Trophoblast cell (in vitro differentiated cells and primary cell): ENCODE results near the gene UBAC2.

ENCODE experiments used
- DNase-seq, 2 donors: peaks; one replicate each; pipeline ENCODE4 v3.0.0-alpha.2; 2016
- H2AFZ ChIP-seq: 2 replicates; pipeline ENCODE4 v1.6.1; 2013; ENCODE audit warnings: low read length, moderate library complexity, mild to moderate bottlenecking; ENCODE audit not compliant: insufficient read depth, poor library complexity
- H2AK5ac ChIP-seq: 2 replicates; pipeline ENCODE4 v1.6.1; 2013; ENCODE audit warnings: mild to moderate bottlenecking, low read length
- H2BK120ac ChIP-seq: 2 replicates; pipeline ENCODE4 v1.6.1; 2013; ENCODE audit warnings: low read length, mild to moderate bottlenecking, moderate library complexity; ENCODE audit not compliant: insufficient read depth, poor library complexity
- H2BK12ac ChIP-seq: 2 replicates; pipeline ENCODE4 v1.6.1; 2013; ENCODE audit warnings: mild to moderate bottlenecking, low read length, moderate library complexity
- H2BK5ac ChIP-seq: 2 replicates; pipeline ENCODE4 v1.6.1; 2013; ENCODE audit warnings: low read length, low read depth, moderate library complexity, mild to moderate bottlenecking; ENCODE audit not compliant: poor library complexity
- H3K14ac ChIP-seq: 2 replicates; pipeline ENCODE4 v1.6.1; 2013; ENCODE audit warnings: mild to moderate bottlenecking, low read length
- H3K18ac ChIP-seq: 2 replicates; pipeline ENCODE4 v1.6.1; 2013; ENCODE audit warnings: mild to moderate bottlenecking, low read length
- H3K23ac ChIP-seq: 2 replicates; pipeline ENCODE4 v1.6.1; 2013; ENCODE audit warnings: low read length
- H3K27ac ChIP-seq: 2 replicates; pipeline ENCODE4 v1.5.1; 2013; ENCODE audit warnings: low read depth, mild to moderate bottlenecking, inconsistent platforms, low read length, moderate library complexity
- H3K27me3 ChIP-seq: 2 replicates; pipeline ENCODE4 v1.6.1; 2013; ENCODE audit warnings: inconsistent platforms, mild to moderate bottlenecking, low read length, moderate library complexity; ENCODE audit not compliant: insufficient read depth
- H3K36me3 ChIP-seq, 2 experiments: 1 replicate in 1 of 2; 2 replicates in 1 of 2; pipeline ENCODE4 v1.6.1; 2013; ENCODE audit warnings: low read length in 2 of 2, mild to moderate bottlenecking in 2 of 2, moderate library complexity in 1 of 2; ENCODE audit not compliant: insufficient read depth in 2 of 2, control insufficient read depth in 1 of 2
- H3K4ac ChIP-seq: 2 replicates; pipeline ENCODE4 v1.6.1; 2013; ENCODE audit warnings: low read depth, mild to moderate bottlenecking, low read length, moderate library complexity
- H3K4me1 ChIP-seq, 2 experiments: 1 replicate in 1 of 2; 2 replicates in 1 of 2; pipeline ENCODE4 v1.6.1; 2013; ENCODE audit warnings: low read length in 2 of 2, mild to moderate bottlenecking in 2 of 2, moderate library complexity in 1 of 2; ENCODE audit not compliant: insufficient read depth in 2 of 2, control insufficient read depth in 1 of 2
- H3K4me2 ChIP-seq: 2 replicates; pipeline ENCODE4 v1.6.1; 2013; ENCODE audit warnings: inconsistent platforms, mild to moderate bottlenecking, low read length, moderate library complexity
- H3K4me3 ChIP-seq: 2 replicates; pipeline ENCODE4 v1.5.1; 2013; ENCODE audit warnings: mild to moderate bottlenecking, low read depth, low read length, inconsistent platforms
- H3K79me1 ChIP-seq: one replicate; pipeline ENCODE4 v1.6.1; 2013; ENCODE audit warnings: low read length
- H3K79me2 ChIP-seq: 2 replicates; pipeline ENCODE4 v1.6.1; 2013; ENCODE audit warnings: low read length, mild to moderate bottlenecking; ENCODE audit not compliant: control insufficient read depth, insufficient read depth, poor library complexity
- H3K9ac ChIP-seq: 2 replicates; pipeline ENCODE4 v1.6.1; 2013; ENCODE audit warnings: mild to moderate bottlenecking, low read length
- H3K9me3 ChIP-seq: 2 replicates; pipeline ENCODE4 v1.6.1; 2013; ENCODE audit warnings: low read depth, mild to moderate bottlenecking, control low read depth, inconsistent platforms, low read length; ENCODE audit not compliant: insufficient read depth
- H4K12ac ChIP-seq: 2 replicates; pipeline ENCODE4 v1.6.1; 2013; ENCODE audit warnings: low read depth, mild to moderate bottlenecking, low read length, moderate library complexity
- H4K8ac ChIP-seq: 2 replicates; pipeline ENCODE4 v1.6.1; 2013; ENCODE audit warnings: low read depth, mild to moderate bottlenecking, low read length, moderate library complexity
- H4K91ac ChIP-seq: one replicate; pipeline ENCODE4 v1.6.1; 2013; ENCODE audit warnings: low read depth, mild to moderate bottlenecking, low read length, moderate library complexity
- WGBS: extraction: QIAGEN DNeasy Blood & Tissue Kit; methylation state at CpG from one replicate; pipeline ENCODE4 v1.1.7; 2013; ENCODE audit warnings: missing lambda C conversion rate; ENCODE audit not compliant: insufficient read length, insufficient coverage; ENCODE audit errors: extremely low coverage; 5-methylcytosine and 5-hydroxymethylcytosine counted together

The UBAC2 gene

GRCh38 chr13:99340638-99341037, 140.0 kb downstream of the UBAC2 start:
- Histone ChIP-seq H3K4me2 (no peak overlapping the region), H3K4me1 (no peaks in the 10 kb centered on the region), H2BK12ac (no peak overlapping the region), H4K8ac (no peak overlapping the region), H2BK5ac (no peak overlapping the region), H3K9me3 (peaks cover 3% of the 10 kb centered on the region), H3K79me1 (no peaks in the 10 kb centered on the region), H3K27ac (no peak overlapping the region), H2BK120ac (no peak overlapping the region), H4K12ac (no peak overlapping the region), H3K4me3 (no peak overlapping the region), H3K9ac (no peak overlapping the region), H3K79me2 (no peaks in the 10 kb centered on the region), H3K36me3 (peaks cover 19 to 26% of the 10 kb centered on the region in 2 experiments), H3K4ac (no peak overlapping the region), H2AK5ac (no peak overlapping the region), H3K14ac (no peak overlapping the region), H3K23ac (no peak overlapping the region), H2AFZ (no peak overlapping the region), H3K18ac (no peak overlapping the region), H4K91ac (no peak overlapping the region), H3K27me3 (no peaks in the 10 kb centered on the region)
- DNase-seq, result peak in 1 of 2 donors; percentile 13

- Histone ChIP-seq H3K36me3 (peaks cover 21 to 28% of the 10 kb centered on the region in 2 experiments), H3K79me2 (no peaks in the 10 kb centered on the region), H2BK5ac (no peak overlapping the region), H3K27ac (no peak overlapping the region), H3K14ac (no peak overlapping the region), H3K4ac (no peak overlapping the region), H3K79me1 (no peaks in the 10 kb centered on the region), H4K8ac (no peak overlapping the region), H3K23ac (no peak overlapping the region), H3K4me3 (no peak overlapping the region), H2BK12ac (no peak overlapping the region), H3K18ac (no peak overlapping the region), H2AK5ac (no peak overlapping the region), H3K27me3 (no peaks in the 10 kb centered on the region), H4K12ac (no peak overlapping the region), H3K4me2 (no peak overlapping the region), H2AFZ (no peak overlapping the region), H3K4me1 (no peaks in the 10 kb centered on the region), H4K91ac (no peak overlapping the region), H3K9me3 (peaks cover 3% of the 10 kb centered on the region), H2BK120ac (no peak overlapping the region), H3K9ac (no peak overlapping the region)
- DNase-seq, result no peak
- no CpG with 5 or more reads among the region's 16 CpGs for WGBS
These were observed 141.5 kb downstream of the UBAC2 start for GRCh38 chr13:99341969-99342722.

GRCh38 chr13:99342723-99343315, 142.2 kb downstream of the UBAC2 start:
- no peak for DNase-seq
- no peak overlapping the region for H2AFZ ChIP-seq
- no peak overlapping the region for H3K9ac ChIP-seq
- no CpG with 5 or more reads among the region's 10 CpGs for WGBS
- H3K4me3 ChIP-seq, result no peak overlapping the region
- peaks cover 3% of the 10 kb centered on the region for H3K9me3 ChIP-seq
- H3K79me2 ChIP-seq, result no peaks in the 10 kb centered on the region
- H4K12ac ChIP-seq, result no peak overlapping the region
- H3K4me2 ChIP-seq, result no peak overlapping the region
- H3K23ac ChIP-seq, result no peak overlapping the region
- H2BK120ac ChIP-seq, result no peak overlapping the region
- no peak overlapping the region for H3K4ac ChIP-seq
- no peak overlapping the region for H4K91ac ChIP-seq
- no peak overlapping the region for H2BK12ac ChIP-seq
- no peak overlapping the region for H4K8ac ChIP-seq
- H3K27me3 ChIP-seq, result no peaks in the 10 kb centered on the region
- H3K18ac ChIP-seq, result no peak overlapping the region
- H3K79me1 ChIP-seq, result no peaks in the 10 kb centered on the region
- no peaks in the 10 kb centered on the region for H3K4me1 ChIP-seq
- no peak overlapping the region for H2BK5ac ChIP-seq
- no peak overlapping the region for H3K14ac ChIP-seq
- H2AK5ac ChIP-seq, result no peak overlapping the region
- peaks cover 27 to 33% of the 10 kb centered on the region in 2 experiments for H3K36me3 ChIP-seq
- no peak overlapping the region for H3K27ac ChIP-seq

GRCh38 chr13:99344610-99345208, 144.1 kb downstream of the UBAC2 start:
- Histone ChIP-seq H3K4ac (no peak overlapping the region), H3K14ac (no peak overlapping the region), H2AFZ (no peak overlapping the region), H3K4me2 (no peak overlapping the region), H3K79me1 (no peaks in the 10 kb centered on the region), H4K8ac (no peak overlapping the region), H2BK5ac (no peak overlapping the region), H3K27me3 (no peaks in the 10 kb centered on the region), H3K18ac (no peak overlapping the region), H3K9me3 (peaks cover 3% of the 10 kb centered on the region), H3K36me3 (peaks cover 28 to 41% of the 10 kb centered on the region in 2 experiments), H2BK120ac (no peak overlapping the region), H3K4me3 (no peak overlapping the region), H2BK12ac (no peak overlapping the region), H3K4me1 (no peaks in the 10 kb centered on the region), H4K12ac (no peak overlapping the region), H3K79me2 (no peaks in the 10 kb centered on the region), H3K27ac (no peak overlapping the region), H4K91ac (no peak overlapping the region), H3K23ac (no peak overlapping the region), H3K9ac (no peak overlapping the region), H2AK5ac (no peak overlapping the region)
- no CpG with 5 or more reads among the region's 6 CpGs for WGBS
- DNase-seq, result no peak
